Prostate gland (tissue), 2 donors: ENCODE measurements around the gene ARHGAP24. TPM values are rescaled to one million over a fixed set of nuclear protein-coding genes. Genes with fewer than 3 reads are reported as not detected.

Experiments used
- DNase-seq: peaks from one replicate; pipeline ENCODE4 v3.0.0-alpha.2; 2019; ENCODE audit warnings: low spot score
- H3K27ac ChIP-seq, 2 donors: fragments of 200-600 bp; sonication (generic); 2 replicates each; pipeline ENCODE4 v1.5.1; 2017 to 2019
- H3K27me3 ChIP-seq: fragments of 200-600 bp; sonication (generic); replicated peaks from 2 replicates; pipeline ENCODE4 v1.5.1; 2019; ENCODE audit not compliant: insufficient read depth
- H3K36me3 ChIP-seq, 2 donors: fragments of 200-600 bp; sonication (generic); 1 replicate in 1 of 2; 2 replicates in 1 of 2; pipeline versions ENCODE4 v1.5.1 to v1.8.1; 2017 to 2019
- H3K4me1 ChIP-seq: fragments of 200-600 bp; sonication (generic); replicated peaks from 2 replicates; pipeline ENCODE4 v1.5.1; 2019
- H3K4me3 ChIP-seq, 2 donors: fragments of 200-600 bp; sonication (generic); 2 replicates each; pipeline ENCODE4 v1.5.1; 2017 to 2019
- H3K9me3 ChIP-seq: fragments of 200-600 bp; sonication (generic); 2 replicates; pipeline ENCODE4 v1.5.1; 2017
- CTCF ChIP-seq, 4 experiments: fragments of 200-600 bp in 2 of 4; fragments of 450-650 bp in 2 of 4; sonication (generic) in 2 of 4; IDR thresholded peaks; 1 replicate in 3 of 4; 2 replicates in 1 of 4; pipeline ENCODE4 v1.5.1; 2016 to 2019; ENCODE audit warnings: antibody characterized with exemption in 4 of 4, mild to moderate bottlenecking in 2 of 4, moderate library complexity in 2 of 4
- POLR2A ChIP-seq: fragments of 450-650 bp; IDR thresholded peaks from one replicate; pipeline ENCODE4 v1.6.1; 2016; ENCODE audit warnings: antibody characterized with exemption, mild to moderate bottlenecking
- POLR2AphosphoS5 ChIP-seq: sonication (generic); formaldehyde crosslinking; IDR thresholded peaks from one replicate; pipeline ENCODE4 v1.6.1; 2017; ENCODE audit warnings: antibody characterized with exemption
- WGBS: methylation state at CpG from one replicate; pipeline ENCODE4 v1.1.5; 2018; 5-methylcytosine and 5-hydroxymethylcytosine counted together
- intact Hi-C: fragments of 100-400 bp; cut with DNase I; formaldehyde crosslinking; loops from one replicate; pipeline ENCODE4 v1.14.2; 2022
- total RNA-seq, 2 donors: library from RNA; depleted of rRNA; stranded (reverse); fragments of >200 nt; gene quantifications; one replicate each; pipeline ENCODE4 v1.1.0, GENCODE V29; 2016

ARHGAP24 gene
- total RNA-seq, 2 donors from 2014 or later = 6.7 to 7.4 TPM

- Histone ChIP-seq H3K4me1 (no peaks in the 10 kb centered on the region), H3K27ac (no peak overlapping the region), H3K9me3 (no peaks in the 10 kb centered on the region), H3K27me3 (no peaks in the 10 kb centered on the region), H3K4me3 (no peak overlapping the region), H3K36me3 (no peaks in the 10 kb centered on the region)
- no peak for DNase-seq
- intact Hi-C loops = no loop called here
- TF ChIP-seq CTCF (IDR thresholded peaks at IDR 0.05) (no peak), POLR2AphosphoS5 (no peak), POLR2A (no peak)
Observed at GRCh38 chr4:85571008-85571407, 96.1 kb downstream of the ARHGAP24 start.

GRCh38 chr4:85573270-85573669 lies 98.3 kb downstream of the ARHGAP24 start:
- Histone ChIP-seq H3K4me1 (no peaks in the 10 kb centered on the region), H3K27ac (no peak overlapping the region), H3K4me3 (no peak overlapping the region), H3K27me3 (no peaks in the 10 kb centered on the region), H3K9me3 (no peaks in the 10 kb centered on the region), H3K36me3 (no peaks in the 10 kb centered on the region)
- TF ChIP-seq POLR2A (no peak), CTCF (IDR thresholded peaks at IDR 0.05) (no peak), POLR2AphosphoS5 (no peak)
- 96% methylated on average over 1 of the region's 1 CpG for WGBS
- intact Hi-C loops = no loop called here
- DNase-seq = no peak

- no peaks in the 10 kb centered on the region for H3K9me3 ChIP-seq
- no peak overlapping the region for H3K27ac ChIP-seq
- WGBS = 72% methylated on average over 4 of the region's 4 CpGs
- DNase-seq = no peak
- H3K27me3 ChIP-seq = no peaks in the 10 kb centered on the region
- H3K4me3 ChIP-seq = no peak overlapping the region
- no peaks in the 10 kb centered on the region for H3K4me1 ChIP-seq
- H3K36me3 ChIP-seq = no peaks in the 10 kb centered on the region
- intact Hi-C loops = no loop called here
- TF ChIP-seq CTCF (IDR thresholded peaks at IDR 0.05) (no peak), POLR2A (no peak), POLR2AphosphoS5 (no peak)
Observed at GRCh38 chr4:85577307-85577706, 102.4 kb downstream of the ARHGAP24 start.

- no peak for TF ChIP-seq POLR2A
- no peak for TF ChIP-seq CTCF (IDR thresholded peaks at IDR 0.05)
- no peak for TF ChIP-seq POLR2AphosphoS5
- Histone ChIP-seq H3K27ac (no peak overlapping the region), H3K36me3 (no peaks in the 10 kb centered on the region), H3K27me3 (no peaks in the 10 kb centered on the region), H3K9me3 (no peaks in the 10 kb centered on the region), H3K4me3 (no peak overlapping the region), H3K4me1 (no peaks in the 10 kb centered on the region)
- intact Hi-C loops = no loop called here
- DNase-seq = no peak
- 95% methylated on average over 2 of the region's 2 CpGs for WGBS
Observed at GRCh38 chr4:85579942-85580341, 105.0 kb downstream of the ARHGAP24 start.

- H3K27me3 ChIP-seq = no peaks in the 10 kb centered on the region
- no peak overlapping the region for H3K4me3 ChIP-seq
- 92% methylated on average over 5 of the region's 5 CpGs for WGBS
- H3K36me3 ChIP-seq = no peaks in the 10 kb centered on the region
- H3K9me3 ChIP-seq = no peaks in the 10 kb centered on the region
- no peak for TF ChIP-seq POLR2AphosphoS5
- no peak for TF ChIP-seq CTCF (IDR thresholded peaks at IDR 0.05)
- TF ChIP-seq POLR2A = no peak
- H3K4me1 ChIP-seq = no peaks in the 10 kb centered on the region
- no peak overlapping the region for H3K27ac ChIP-seq
- intact Hi-C loops = no loop called here
- DNase-seq = no peak
Observed at GRCh38 chr4:85580489-85580888, 105.5 kb downstream of the ARHGAP24 start.
